H7 (cell line): ENCODE data around the gene GLT1D1. TPM values are rescaled to one million over a fixed set of nuclear protein-coding genes. Genes with fewer than 3 reads are reported as not detected.

ENCODE experiments used
- DNase-seq: peaks from one replicate; pipeline ENCODE4 v3.0.0; 2012
- H3K27me3 ChIP-seq: 2 replicates; pipeline ENCODE4 v1.6.0; 2011; ENCODE audit warnings: mild to moderate bottlenecking, low read length; ENCODE audit not compliant: control insufficient read depth, insufficient read depth
- H3K36me3 ChIP-seq: replicated peaks from 2 replicates; pipeline ENCODE4 v1.5.1; 2011; ENCODE audit warnings: low read length; ENCODE audit not compliant: control insufficient read depth, insufficient read depth
- H3K4me3 ChIP-seq: 2 replicates; pipeline ENCODE4 v1.5.1; 2011; ENCODE audit warnings: low read depth, mild to moderate bottlenecking, control low read depth, low read length, moderate library complexity; ENCODE audit not compliant: insufficient read depth
- total RNA-seq: library from RNA; depleted of rRNA; stranded (reverse); fragments of >200 nt; shearing (Covaris generic); gene quantifications from 2 replicates; pipeline ENCODE4 v1.2.3, GENCODE V29; 2014

GLT1D1 gene
- total RNA-seq, 1 experiment from 2014 or later = 9.2 TPM

DNA sequence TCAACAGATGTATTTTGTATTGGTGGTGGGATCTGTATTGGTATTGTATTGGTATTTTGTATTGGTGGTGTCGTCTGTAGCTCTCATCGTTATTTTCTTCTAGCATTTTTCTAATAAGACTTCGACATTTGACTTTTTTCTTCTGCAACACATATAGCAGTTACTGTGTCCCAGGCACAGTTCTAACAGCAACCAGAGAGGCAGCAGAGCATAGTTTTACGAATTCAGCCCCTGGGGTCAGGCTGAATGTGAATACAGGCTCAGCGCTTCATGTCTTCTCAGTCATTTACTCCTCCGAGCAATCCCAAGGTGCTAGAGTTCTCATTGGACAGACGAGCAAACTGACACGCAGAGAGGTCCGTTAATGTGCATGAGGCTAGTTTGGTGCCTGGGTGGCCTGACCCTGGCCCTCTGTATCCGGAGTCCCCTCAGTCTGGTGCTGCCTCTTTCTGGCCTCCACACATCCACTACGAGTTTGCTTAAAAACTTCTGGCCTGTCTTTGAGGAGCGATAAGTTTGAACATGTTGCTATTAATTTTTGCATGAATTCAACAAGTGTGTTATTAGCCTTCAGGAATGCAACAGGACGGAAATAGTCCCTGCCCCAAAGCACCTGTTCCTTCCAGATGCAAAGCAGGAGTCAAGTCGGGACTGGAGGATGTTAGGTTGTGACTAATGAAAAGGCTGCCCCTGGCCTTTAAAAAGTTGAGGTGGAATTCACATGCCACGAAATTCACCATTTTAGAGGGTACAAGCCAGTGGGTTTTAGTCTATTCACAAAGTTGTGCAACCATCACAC, 87.0 kb downstream of the GLT1D1 start:
- DNase-seq = peak; percentile 63
- H3K27me3 ChIP-seq = no peaks in the 10 kb centered on the region
- no peaks in the 10 kb centered on the region for H3K36me3 ChIP-seq
- no peak overlapping the region for H3K4me3 ChIP-seq

DNA sequence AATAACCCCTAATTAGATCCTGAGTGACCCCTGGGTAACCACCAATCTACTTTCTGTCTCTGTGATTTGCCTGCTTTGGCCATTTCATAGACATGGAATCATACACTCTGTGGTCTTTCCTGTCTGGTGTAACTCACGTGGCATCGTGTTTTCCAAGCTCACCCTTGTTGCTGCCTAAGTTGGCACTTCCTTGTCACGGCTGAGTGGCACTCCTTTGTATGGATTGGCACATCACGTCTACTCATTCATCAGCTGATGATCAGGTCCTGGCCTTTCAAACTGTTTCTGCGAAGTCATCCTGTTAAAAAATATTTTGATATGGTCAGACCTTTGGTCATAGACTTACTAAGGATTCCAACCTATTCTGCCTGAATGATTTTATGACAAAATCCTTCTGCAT, 87.7 kb downstream of the GLT1D1 start:
- H3K36me3 ChIP-seq = no peaks in the 10 kb centered on the region

DNA sequence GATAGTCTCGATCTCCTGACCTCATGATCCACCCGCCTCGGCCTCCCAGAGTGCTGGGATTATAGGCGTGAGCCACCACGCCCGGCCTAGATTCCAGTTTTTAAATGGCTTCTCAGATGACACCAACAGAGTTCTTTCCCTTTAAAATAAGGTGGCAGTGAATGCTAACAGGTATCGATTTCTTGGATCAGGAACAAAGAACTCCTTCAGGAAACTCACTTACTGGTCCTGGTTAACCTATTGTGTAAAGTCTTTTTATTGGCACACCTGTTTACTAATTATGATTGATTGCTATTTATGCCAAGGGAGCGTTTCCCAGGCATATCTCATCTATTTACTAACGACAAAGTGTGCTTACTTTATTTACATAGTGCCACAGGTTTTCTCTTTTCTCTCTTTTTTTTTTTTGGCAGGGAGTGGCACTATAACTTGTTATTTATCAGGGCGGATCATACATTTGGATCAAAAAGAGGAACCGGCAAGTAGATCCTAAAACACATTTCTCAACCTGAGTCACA, 89.7 kb downstream of the GLT1D1 start:
- DNase-seq = no peak
- no peaks in the 10 kb centered on the region for H3K27me3 ChIP-seq
- no peak overlapping the region for H3K4me3 ChIP-seq
- no peaks in the 10 kb centered on the region for H3K36me3 ChIP-seq

More for the DNA sequence above, 87.7 kb downstream of the GLT1D1 start:
- no peak for DNase-seq
- Histone ChIP-seq H3K4me3 (no peak overlapping the region), H3K27me3 (no peaks in the 10 kb centered on the region)

DNA sequence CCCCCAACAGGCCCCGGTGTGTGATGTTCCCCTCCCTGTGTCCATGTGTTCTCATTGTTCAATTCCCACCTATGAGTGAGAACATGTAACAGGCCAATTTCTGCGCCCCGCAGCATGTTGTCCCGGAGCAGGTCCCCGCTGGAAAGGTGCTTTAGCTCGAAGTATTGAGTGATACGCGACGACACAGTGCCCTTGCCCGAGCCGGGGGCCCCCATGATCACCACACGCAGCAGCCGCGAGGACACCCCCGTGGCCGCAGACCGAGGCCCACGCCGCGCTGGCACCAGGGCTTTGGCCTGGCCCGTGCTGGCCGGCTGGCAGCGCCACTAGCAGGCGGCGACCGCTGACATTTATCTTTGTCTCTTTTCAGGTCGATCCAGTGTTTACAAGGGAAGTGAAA, 91.7 kb downstream of the GLT1D1 start:
- no peaks in the 10 kb centered on the region for H3K27me3 ChIP-seq
- no peaks in the 10 kb centered on the region for H3K36me3 ChIP-seq
- no peak for DNase-seq
- H3K4me3 ChIP-seq = no peak overlapping the region

DNA sequence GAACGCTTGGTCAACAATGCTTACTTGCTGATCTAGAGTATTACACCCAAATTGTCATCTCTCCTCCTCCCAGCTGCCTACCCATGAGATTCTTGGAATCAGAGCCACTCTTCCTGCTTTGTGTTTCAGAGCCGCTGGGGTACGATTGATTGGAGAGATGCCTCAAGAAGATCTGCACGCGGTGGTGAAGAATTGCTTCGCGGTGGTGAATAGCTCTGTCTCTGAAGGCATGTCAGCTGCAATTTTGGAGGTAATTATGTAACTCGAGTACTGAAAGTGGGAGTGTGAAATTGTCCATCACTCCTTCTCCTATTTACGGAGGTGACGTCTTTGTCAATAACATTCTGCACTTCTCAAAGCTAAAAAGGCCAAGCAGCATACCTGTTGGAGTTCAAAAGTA, 93.9 kb downstream of the GLT1D1 start:
- no peak for DNase-seq
- H3K4me3 ChIP-seq = no peak overlapping the region

DNA sequence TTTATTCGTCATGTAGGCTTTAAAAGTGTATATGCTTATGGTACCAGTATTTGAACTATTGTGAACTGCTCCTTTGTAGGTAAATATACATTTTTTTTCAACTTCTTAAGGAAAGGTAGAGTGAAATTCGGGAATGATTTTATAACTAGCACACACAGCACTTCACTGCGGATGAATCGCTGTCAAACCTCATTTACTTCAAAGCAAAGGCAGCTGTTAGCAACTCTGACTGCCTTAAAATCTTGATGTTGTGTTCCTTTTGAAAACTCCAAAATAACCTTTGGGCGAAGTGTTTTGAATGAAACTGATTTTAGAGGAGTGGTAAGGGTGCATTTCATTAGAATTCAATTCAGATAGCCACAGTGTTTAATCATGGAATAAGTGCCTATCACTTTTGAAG, 95.8 kb downstream of the GLT1D1 start:
- Histone ChIP-seq H3K36me3 (no peaks in the 10 kb centered on the region), H3K4me3 (no peak overlapping the region), H3K27me3 (no peaks in the 10 kb centered on the region)
- no peak for DNase-seq

More for the DNA sequence above, 93.9 kb downstream of the GLT1D1 start:
- H3K36me3 ChIP-seq = no peaks in the 10 kb centered on the region
- H3K27me3 ChIP-seq = no peaks in the 10 kb centered on the region

DNA sequence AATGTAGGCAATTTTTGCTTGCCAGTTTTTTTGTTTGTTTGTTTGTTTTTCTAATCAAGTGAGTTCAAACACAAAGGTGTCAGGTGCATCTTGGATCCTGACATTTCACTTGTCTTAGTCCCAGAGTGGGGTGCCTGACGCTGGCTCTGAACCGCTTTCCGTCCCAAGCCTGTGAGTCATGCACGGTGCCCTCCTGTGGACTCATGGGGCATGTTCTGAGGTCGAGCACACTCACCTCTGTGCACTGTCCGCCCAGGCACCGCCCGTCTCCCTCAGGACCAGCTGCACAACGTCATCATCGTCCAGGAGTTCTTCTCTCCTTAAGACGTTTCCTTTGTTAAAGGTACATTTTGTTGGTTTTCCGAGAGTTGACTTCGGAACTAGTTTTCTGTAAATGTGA, 98.2 kb downstream of the GLT1D1 start:
- no peak for DNase-seq
- Histone ChIP-seq H3K4me3 (no peak overlapping the region), H3K36me3 (no peaks in the 10 kb centered on the region), H3K27me3 (no peaks in the 10 kb centered on the region)

DNA sequence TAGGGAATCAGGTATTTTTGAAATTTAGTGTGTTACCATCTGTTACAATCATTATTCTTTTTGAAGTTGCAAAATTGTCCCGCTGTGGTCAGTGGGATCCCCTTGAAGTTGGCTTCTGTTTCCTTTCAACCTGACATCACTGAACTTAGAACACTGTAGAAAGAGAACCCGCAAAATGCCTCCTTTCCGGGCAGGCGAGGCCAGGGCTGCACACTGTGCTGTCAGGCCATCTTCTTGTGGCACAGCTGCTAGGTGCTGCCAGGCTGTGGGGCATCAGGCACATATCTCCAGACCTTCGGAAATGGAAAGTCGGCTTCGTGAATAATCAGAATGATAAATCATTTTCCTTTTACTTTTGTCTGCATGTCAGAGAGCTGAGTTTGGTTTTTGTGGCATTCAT, 103.5 kb downstream of the GLT1D1 start:
- Histone ChIP-seq H3K4me3 (no peak overlapping the region), H3K36me3 (no peaks in the 10 kb centered on the region), H3K27me3 (no peaks in the 10 kb centered on the region)
- no peak for DNase-seq

DNA sequence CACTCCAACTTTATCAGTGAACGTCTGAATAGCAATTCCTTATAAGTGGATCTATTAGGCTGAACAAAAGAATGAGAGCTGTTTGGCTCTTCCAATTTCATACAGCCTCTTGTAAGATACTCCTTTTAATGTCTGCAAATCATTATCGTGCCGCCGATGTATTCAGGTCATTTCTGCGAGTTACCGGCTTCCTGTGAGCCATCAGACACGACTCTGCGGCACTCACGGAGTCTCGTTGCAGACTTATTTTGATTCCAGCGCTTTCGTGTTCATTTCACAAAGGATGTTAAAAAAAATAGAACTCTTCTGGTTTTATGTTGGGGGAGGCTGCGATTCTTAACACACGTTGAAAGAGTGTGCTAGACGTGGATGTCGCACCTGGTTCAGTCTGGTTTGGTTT, 106.6 kb downstream of the GLT1D1 start:
- Histone ChIP-seq H3K27me3 (no peaks in the 10 kb centered on the region), H3K36me3 (no peaks in the 10 kb centered on the region), H3K4me3 (no peak overlapping the region)
- DNase-seq = no peak

DNA sequence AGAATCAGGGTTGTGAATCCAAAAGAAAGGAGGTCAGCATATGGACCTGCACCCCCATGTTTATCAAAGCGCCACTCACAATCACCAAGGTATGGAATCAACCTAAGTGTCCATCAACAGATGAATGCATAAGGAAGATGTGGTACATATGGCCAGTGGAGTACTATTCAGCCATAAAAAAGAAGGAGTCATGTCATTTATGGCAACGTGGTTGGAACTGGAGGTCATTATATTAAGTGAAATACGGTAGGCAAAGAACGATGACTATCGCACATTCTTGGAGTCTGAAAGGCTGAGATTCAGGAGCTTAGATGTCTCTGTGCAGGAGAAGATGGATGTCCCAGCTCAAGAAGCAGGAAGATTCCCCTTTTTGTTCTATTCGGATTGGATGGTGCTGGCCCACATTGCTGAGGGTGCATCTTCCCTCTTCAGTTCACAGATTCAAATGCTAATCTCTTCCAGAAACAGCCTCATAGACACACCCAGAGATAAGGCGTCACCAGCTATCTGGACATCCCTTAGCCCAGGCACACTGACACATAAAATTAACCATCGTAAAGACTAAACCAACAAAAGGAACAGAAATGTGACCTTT, 108.1 kb downstream of the GLT1D1 start:
- Histone ChIP-seq H3K27me3 (no peaks in the 10 kb centered on the region; the same call in 1 of the 2 replicates), H3K4me3 (no peak overlapping the region), H3K36me3 (no peaks in the 10 kb centered on the region)
- DNase-seq = no peak

DNA sequence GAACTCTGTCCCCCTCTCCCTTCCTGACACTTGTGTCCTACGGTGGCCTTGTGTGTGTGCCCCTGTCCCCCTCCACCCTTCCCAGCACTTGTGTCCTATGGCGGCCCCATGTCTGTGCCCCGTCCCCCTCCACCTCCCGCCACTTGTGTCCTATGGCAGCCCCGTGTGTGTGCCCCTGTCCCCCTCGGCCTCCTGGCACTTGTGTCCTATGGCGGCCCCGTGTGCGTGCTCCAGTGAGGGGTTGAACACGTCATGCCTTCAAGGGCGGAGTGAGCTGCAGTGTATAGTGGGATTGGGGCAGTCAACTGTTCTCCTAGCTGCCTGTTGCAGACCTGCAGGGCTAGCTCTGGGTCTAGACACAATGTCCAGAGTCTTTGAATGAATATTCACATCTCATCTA, 108.7 kb downstream of the GLT1D1 start:
- no peak overlapping the region for H3K4me3 ChIP-seq
- no peak for DNase-seq
- H3K36me3 ChIP-seq = no peaks in the 10 kb centered on the region
- no peaks in the 10 kb centered on the region; the same call in 1 of the 2 replicates for H3K27me3 ChIP-seq

DNA sequence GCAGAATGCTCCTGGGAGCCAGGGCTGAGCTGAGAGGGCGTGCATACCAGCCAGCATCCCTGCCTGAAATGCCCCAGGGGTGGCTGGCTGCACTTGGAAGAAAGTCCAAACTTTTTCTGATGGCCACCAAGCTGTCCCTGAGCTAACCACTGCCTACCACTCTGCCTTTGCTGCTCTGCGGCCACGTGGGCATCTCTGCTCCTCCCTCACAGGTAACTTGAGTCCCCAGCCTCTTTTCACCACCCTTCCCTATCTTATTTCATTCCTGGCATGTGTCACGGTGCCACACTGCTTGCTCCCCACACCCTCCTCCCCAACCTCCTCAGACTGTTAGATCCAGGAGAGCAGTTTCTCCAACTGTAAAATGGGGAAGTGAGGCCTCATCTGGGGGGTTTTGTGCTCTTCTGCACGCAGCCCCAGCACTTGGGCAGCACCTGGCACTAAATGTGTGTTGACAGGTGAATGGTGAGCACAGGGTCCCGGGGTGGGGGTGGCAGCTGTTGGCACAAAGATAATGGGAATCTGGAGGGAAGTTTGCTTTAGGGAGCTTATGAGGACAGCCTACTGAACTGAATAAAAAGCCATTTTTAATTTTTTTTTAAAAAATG, 113.0 kb downstream of the GLT1D1 start:
- Histone ChIP-seq H3K27me3 (peaks cover 18% of the 10 kb centered on the region), H3K36me3 (no peaks in the 10 kb centered on the region), H3K4me3 (no peak overlapping the region)
- no peak for DNase-seq

DNA sequence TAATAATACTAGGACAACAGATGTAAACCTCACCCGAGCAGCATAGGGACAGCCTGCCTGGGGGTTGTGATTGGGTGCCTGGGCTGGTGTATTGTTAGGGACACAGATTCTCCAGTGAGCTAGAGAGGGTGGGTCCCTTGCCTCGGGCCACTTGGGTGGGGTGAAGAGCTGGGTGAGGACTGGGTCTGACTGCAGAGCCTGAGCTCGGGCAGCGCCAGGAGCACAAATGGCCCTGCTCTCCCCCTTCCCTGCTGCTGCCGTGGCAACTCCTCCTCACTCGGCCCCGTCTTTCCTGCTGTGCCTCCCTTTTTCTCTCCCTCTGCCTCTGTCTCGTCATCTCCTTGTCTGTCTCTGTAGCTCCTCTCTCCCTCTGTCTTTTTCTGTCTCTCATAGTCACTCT, 115.4 kb downstream of the GLT1D1 start:
- Histone ChIP-seq H3K36me3 (no peaks in the 10 kb centered on the region), H3K27me3 (peaks cover 23% of the 10 kb centered on the region), H3K4me3 (no peak overlapping the region)
- DNase-seq = no peak

DNA sequence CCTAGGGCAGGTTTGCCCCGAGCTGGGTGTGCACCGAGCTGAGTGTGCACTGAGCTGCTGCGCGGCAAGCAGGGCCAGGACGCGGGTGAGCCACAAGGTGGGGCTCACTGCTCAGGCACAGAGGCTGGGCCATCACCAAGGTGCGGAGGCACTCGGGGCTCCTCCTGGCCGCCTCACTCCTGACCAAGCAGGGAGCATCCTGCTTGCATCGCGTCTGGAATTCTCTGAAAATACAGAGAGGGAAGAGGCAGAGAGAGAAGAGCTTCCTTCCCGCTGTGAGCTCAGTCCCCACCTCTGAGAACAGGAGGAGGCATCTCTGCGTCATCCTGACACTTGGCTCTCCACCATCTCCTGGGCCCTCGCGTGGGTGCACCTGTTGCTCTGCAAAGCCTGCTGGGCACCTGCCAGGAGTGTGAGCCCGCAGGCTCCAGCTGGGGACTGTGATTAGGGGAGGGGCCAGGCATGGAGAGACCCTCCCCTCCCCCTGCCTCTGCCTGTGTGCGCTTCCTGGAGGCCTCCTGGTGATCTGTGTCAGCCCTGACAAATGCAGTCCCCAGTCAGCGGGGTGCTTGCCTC, 116.3 kb downstream of the GLT1D1 start:
- H3K4me3 ChIP-seq = peak overlapping the region; percentile 19; the same call in 1 of the 2 replicates
- H3K27me3 ChIP-seq = peaks cover 23% of the 10 kb centered on the region
- DNase-seq = peak; percentile 91
- no peaks in the 10 kb centered on the region for H3K36me3 ChIP-seq
